ENCODE results near the gene KLHL11.
A peak's percentile ranks its signal among the peaks of the same experiment; 100 is the strongest.
"Not testable (repeated sequence)": the region's sequence is repeated elsewhere in the genome, so short reads cannot be mapped to it uniquely, and the experiment has no call there.

KLHL11 gene

DNA sequence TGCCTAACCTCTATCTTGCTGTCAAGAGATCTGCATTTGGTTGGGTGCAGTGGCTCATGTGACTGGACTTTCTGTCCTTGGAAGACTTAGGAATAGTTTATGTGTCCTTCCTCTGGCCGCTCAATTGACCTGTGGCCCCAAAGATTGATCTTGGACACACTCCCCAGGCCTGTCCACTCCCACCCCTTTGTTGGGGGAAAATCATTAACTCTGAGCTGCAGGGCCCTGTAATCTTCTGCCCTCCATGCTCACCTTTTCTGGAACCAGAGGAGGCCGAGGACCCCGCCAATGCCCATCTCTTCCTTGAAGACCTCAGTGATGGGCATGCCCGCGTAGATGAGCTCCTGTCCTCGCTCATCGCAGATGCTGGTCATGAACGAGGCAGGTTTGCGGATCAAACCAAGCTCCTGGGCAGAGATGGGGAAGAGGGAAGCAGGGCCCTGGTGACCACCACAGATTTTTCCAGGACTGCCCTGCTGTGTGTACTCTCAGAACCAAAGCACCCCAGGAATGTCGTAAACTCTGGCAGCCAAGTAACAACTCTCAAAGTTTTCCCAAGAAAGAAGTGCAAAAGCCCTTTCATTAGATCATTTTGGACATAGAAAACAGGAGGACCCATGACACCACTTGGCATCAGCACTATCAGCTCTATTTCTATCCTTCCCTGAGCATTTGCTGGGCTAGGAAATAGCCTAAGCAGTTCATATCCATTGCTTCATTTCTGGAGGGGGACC lies 8.5 kb upstream of the KLHL11 start:
- no peak for TF ChIP-seq JUND (IDR thresholded peaks at IDR 0.05; ENCODE audit: low read depth)
- DNase-seq (ENCODE audit: low read depth in 1 of 2, low spot score in 1 of 2): no peak
- in situ Hi-C loops (cut with HindIII; ENCODE audit: low pct_unique_long_range_greater_than_20kb, low sequenced_read_pairs): no loop called here

DNA sequence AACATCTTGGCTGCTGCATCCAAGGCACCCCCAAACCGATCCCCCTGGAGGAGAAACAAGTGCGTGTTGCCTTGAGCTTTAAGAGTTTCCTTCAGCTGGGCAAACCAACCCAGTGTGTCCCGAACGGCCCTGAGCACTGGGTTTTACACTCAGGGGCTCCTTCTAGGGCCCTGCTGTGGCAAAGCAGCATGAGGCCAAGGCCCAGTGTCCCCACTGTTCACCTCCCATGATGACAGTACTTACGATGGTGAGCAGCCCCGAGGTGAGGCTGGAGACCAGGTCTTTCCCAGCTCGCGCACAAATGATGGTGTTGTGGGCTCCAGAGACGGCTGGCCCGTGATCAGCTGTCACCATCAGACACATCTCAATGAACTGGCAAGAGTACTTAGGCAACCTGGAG lies 6.6 kb upstream of the KLHL11 start:
- TF ChIP-seq JUND (IDR thresholded peaks at IDR 0.05; ENCODE audit: low read depth): no peak
- in situ Hi-C loops (cut with HindIII; ENCODE audit: low pct_unique_long_range_greater_than_20kb, low sequenced_read_pairs): no loop called here
- DNase-seq (ENCODE audit: low read depth in 1 of 2, low spot score in 1 of 2): no peak

DNA sequence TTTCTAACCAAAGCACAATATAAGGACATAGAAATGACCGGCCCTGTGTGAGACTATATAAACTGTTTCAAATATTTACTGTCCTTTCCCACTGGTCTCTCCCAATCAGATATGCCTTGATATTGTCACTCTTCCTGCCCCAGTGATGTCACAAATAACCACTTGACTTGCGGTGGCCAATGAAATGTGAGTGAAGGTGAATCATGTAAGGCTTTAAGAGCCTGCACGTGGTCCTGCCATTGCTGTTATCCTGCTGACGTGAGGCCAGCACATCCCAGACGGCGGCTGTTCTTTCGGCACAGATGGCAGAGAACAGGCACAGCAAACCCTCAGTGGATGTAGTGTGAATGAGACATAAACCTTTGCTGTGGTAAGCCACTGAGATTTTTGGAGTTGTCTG lies 5.4 kb upstream of the KLHL11 start:
- no peak for TF ChIP-seq JUND (IDR thresholded peaks at IDR 0.05; ENCODE audit: low read depth)
- peak in 1 of 2 experiments; percentile 63 for DNase-seq (ENCODE audit: low read depth in 1 of 2, low spot score in 1 of 2)
- in situ Hi-C loops (cut with HindIII; ENCODE audit: low pct_unique_long_range_greater_than_20kb, low sequenced_read_pairs): no loop called here

DNA sequence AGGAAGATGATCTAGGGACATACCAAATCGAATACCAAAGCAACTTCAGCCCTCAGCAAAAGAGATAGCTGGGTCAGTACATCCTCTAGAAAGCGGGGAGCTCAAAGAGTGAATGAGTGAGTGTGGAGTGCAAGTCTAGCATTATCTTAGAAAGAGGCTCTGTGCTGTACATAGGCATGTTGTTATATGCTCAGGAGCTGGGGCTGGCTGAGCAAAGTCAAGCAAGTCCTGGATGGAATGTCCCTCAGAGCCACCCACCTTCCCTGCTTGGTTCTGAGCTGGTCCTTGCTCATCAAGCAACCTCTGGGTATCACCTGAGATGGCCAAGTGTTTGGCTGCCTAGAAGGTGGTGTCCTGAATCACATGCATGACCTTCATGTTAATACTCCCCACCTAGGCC lies 4.9 kb upstream of the KLHL11 start:
- TF ChIP-seq JUND (IDR thresholded peaks at IDR 0.05; ENCODE audit: low read depth): no peak
- in situ Hi-C loops (cut with HindIII; ENCODE audit: low pct_unique_long_range_greater_than_20kb, low sequenced_read_pairs): no loop called here
- no peak for DNase-seq (ENCODE audit: low read depth in 1 of 2, low spot score in 1 of 2)

DNA sequence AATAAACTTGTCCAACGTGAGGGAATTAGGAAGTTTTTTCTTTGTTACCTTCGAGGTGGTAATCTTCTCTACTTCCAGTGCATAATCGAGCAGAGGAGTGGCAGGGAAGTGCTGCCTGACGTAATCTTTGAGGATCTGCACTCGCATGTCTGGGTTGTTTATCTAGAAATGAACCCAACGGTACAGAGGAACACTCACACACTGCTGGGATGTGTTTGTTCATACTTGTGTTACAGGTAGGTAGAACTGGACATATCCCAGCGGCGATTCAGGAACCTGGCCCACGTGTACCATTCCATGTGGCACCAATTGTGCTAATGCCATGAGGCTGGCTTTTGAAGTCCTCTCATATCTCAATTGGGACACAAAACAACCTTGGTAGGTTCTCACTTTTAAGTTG lies 4.2 kb upstream of the KLHL11 start:
- TF ChIP-seq JUND (IDR thresholded peaks at IDR 0.05; ENCODE audit: low read depth): no peak

DNA sequence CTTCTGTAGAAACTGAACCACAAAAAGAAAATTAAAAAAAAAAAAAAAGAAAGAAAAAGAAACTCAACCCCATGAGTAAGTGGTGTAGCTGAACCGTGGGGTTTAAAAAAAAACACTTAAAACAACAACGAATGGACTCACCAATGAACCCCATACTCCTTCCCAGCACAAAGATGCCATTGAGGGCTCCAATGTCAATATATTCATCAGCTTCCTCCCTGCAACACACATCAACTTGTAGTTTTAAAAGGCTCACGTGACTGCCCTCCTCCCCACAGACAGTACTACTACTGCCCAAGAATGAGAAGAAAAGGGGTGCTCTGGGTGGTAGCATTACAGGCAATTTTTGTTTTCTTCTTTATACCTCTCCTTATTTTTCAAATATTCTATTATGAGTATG lies 3.3 kb upstream of the KLHL11 start:
- DNase-seq (ENCODE audit: low read depth in 1 of 2, low spot score in 1 of 2): no peak
- no peak for TF ChIP-seq JUND (IDR thresholded peaks at IDR 0.05; ENCODE audit: low read depth)
- in situ Hi-C loops (cut with HindIII; ENCODE audit: low pct_unique_long_range_greater_than_20kb, low sequenced_read_pairs): no loop called here

More for the DNA sequence above, 4.2 kb upstream of the KLHL11 start:
- DNase-seq (ENCODE audit: low read depth in 1 of 2, low spot score in 1 of 2): no peak
- in situ Hi-C loops (cut with HindIII; ENCODE audit: low pct_unique_long_range_greater_than_20kb, low sequenced_read_pairs): no loop called here

DNA sequence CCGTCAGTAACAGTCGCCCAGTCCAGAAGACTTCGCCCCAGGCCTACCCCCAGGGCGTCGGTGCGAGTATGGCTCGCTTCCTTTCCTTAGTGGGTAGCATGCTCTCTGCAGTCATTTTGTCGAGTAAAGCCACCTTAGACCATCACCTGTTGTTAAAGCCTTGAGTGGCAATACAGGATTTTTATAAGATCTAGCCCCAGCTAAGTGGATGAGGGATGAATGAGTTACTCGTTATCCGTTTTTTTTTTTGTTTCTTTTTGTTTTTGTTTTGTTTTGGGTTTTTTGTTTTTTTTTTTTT lies 322 bp upstream of the KLHL11 start:
- in situ Hi-C loops (cut with HindIII; ENCODE audit: low pct_unique_long_range_greater_than_20kb, low sequenced_read_pairs): no loop called here
- DNase-seq (ENCODE audit: low read depth in 1 of 2, low spot score in 1 of 2): no peak
- TF ChIP-seq JUND (IDR thresholded peaks at IDR 0.05; ENCODE audit: low read depth): no peak

DNA sequence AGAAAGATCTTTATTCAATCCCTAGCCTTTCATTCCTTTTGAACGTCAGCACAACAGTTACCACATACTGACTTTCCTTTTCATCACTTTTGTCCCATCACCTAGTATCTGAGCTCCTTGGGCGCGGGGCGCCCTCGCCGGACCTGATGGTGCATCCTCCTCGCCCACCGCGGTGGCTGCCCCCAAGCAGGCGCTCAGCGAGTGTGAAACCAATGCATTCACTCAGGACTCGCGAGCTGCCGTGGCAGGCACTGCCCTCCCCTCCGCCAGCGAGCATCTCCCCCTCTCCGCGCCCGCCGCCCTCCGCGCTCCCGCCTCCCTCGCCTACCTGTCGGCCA lies 756 bp downstream of the KLHL11 start:
- no peak for DNase-seq (ENCODE audit: low read depth in 1 of 2, low spot score in 1 of 2)
- in situ Hi-C loops (cut with HindIII; ENCODE audit: low pct_unique_long_range_greater_than_20kb, low sequenced_read_pairs): no loop called here
- TF ChIP-seq JUND (IDR thresholded peaks at IDR 0.05; ENCODE audit: low read depth): no peak

DNA sequence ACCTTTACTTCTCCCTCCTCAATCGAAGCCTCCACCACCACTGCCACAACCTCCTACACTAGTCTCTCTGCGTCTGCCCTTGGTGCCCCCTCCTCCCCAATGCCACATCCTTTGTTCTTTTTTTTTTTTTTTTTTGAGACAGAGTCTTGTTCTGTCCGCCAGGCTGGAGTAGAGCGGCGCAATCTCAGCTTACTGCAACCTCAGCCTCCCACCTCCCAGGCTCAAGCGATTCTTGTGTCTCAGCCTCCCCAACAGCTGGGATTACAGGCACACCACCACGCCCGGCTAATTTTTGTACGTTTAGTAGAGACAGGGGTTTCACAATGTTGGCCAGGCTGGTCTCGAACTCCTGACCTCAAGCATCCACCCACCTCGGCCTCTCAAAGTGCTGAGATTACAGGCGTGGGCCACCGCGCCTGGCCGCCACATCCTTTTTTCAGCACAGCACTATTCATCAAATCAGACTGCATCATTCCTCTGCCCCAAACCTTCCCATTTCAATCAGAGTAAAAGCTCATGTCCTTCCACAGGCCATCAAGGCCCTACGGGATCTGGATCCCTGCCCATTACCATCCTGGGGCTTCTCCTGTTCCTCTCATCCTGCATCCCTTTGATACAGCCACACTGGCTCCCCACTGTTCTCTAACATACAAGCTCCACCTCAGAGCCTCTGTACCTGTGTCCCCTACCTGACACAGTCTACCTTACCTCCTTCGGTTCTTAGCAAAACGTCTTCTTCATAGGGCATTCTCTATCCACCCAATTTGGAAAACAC lies 2.0 kb downstream of the KLHL11 start:
- no peak for TF ChIP-seq JUND (IDR thresholded peaks at IDR 0.05; ENCODE audit: low read depth)
- in situ Hi-C loops (cut with HindIII; ENCODE audit: low pct_unique_long_range_greater_than_20kb, low sequenced_read_pairs): no loop called here
- DNase-seq (ENCODE audit: low read depth in 1 of 2, low spot score in 1 of 2): no peak

DNA sequence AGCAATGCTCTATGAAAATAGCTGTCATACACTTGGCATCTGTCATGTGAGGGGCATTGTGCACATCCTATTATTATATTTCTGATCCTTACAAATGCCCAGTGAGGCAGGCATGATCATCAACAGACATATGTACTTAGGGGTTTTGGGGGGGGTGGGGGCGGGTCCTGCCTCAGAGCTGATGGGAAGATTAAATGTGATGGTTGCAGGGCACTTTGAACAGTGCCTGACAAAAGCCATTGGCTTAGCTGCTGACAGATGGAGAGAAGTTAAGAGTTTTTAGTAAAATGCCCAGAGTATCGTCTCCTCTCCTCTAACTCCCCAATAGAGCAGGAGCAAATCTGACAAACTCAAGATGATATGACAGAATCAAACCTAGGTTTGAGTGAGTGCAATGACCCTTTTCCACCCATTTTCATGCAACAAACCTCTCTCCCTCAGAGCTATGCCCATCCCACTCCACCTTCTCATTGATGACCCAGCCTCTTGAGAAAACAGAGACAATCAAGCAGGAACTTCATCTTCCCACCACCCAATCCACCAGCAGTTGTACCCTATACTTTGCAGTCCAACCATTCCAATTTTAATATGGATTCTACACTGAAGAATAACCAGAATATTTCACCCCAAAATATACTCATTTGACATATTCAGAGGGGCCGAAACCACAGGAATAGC lies 4.8 kb downstream of the KLHL11 start:
- DNase-seq (ENCODE audit: low read depth in 1 of 2, low spot score in 1 of 2): no peak
- TF ChIP-seq JUND (IDR thresholded peaks at IDR 0.05; ENCODE audit: low read depth): no peak
- in situ Hi-C loops (cut with HindIII; ENCODE audit: low pct_unique_long_range_greater_than_20kb, low sequenced_read_pairs): no loop called here

DNA sequence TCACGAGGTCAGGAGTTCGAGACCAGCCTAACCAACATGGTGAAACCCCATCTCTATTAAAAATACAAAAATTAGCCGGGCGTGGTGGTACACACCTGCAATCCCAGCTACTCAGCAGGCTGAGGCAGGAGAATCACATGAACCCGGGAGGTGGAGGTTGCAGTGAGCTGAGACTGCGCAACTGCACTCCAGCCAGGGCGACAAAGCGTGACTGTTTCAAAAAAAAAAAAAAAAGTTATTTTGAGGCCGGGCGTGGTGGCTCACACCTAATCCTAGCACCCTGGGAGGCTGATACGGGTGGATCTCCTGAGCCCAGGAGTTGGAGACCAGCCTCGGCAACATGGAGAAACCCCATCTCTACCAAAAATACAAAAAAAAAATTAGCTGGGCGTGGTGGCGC lies 13.8 kb downstream of the KLHL11 start:
- DNase-seq (ENCODE audit: low read depth in 1 of 2, low spot score in 1 of 2); in situ Hi-C loops (cut with HindIII; ENCODE audit: low pct_unique_long_range_greater_than_20kb, low sequenced_read_pairs): not testable (repeated sequence)

DNA sequence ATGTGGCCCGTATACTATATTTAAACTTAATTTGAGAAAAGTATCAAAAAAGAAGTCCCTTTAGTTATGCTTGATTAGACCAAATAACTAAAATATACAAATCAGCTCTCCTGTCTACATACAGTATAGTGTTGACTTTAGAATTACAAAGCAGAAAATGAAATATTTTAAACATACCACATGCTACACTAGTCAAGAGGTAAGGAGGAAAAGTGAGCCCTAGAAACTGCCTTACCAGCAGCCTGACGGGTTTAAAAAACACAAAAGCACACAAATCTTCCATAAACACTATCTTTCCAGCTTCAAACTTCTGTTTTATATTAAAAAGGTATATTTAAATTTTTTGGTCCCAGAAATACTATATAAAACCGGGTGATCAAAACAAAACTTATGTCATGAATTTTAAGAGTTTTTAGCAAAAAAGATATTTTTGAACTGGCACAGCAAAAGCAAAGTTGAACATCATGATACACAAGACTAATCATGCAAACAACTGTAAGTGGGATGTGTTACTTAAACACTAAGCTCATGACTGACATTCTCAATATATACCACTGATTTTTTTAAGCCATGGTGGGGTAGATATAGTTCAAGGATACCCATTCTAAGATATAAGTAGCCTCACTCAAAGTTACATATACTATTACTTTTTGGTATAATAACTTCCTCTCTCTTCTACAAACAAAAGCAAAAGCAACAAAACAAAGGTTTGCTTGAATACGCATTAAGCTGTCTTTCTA lies 15.8 kb downstream of the KLHL11 start:
- no peak for TF ChIP-seq JUND (IDR thresholded peaks at IDR 0.05; ENCODE audit: low read depth)
- no peak for DNase-seq (ENCODE audit: low read depth in 1 of 2, low spot score in 1 of 2)
- in situ Hi-C loops (cut with HindIII; ENCODE audit: low pct_unique_long_range_greater_than_20kb, low sequenced_read_pairs): no loop called here

DNA sequence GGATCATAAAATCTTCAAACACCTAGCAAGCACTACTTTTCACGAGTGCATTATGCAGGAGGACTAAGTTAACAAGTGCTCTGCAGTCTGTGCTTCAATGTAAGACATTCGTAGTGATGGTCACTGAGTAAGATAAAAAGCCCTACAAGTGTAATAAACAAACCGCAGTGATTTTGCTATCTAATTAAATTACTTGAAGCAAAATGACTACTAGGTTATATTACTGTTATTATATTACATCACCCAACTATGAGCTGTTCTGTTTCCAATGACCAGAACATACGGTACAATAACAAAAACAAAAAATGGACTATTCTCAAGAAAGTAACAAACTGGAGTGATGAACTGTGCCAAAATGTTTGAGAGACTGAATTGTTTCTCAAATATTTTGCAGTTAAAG lies 16.4 kb downstream of the KLHL11 start:
- no peak for DNase-seq (ENCODE audit: low read depth in 1 of 2, low spot score in 1 of 2)
- TF ChIP-seq JUND (IDR thresholded peaks at IDR 0.05; ENCODE audit: low read depth): no peak
- in situ Hi-C loops (cut with HindIII; ENCODE audit: low pct_unique_long_range_greater_than_20kb, low sequenced_read_pairs): no loop called here

Data from T47D (cell line).